ENCODE results near the gene IFNA1.
A peak's percentile ranks its signal among the peaks of the same experiment; 100 is the strongest.
"Not testable (repeated sequence)": the region's sequence is repeated elsewhere in the genome, so short reads cannot be mapped to it uniquely, and the experiment has no call there.

IFNA1 gene

GRCh38 chr9:21440139-21440538 lies at the start of gene IFNA1:
IFNA1 (plus strand) TSS chr9:21440439; CDS start chr9:21440508, 69 bp downstream.
- no peak for DNase-seq

- DNase-seq = no peak
These were observed 48.0 kb upstream of the IFNA1 start for GRCh38 chr9:21392270-21392669.

GRCh38 chr9:21395778-21396717 lies 44.2 kb upstream of the IFNA1 start:
- DNase-seq = peak; percentile 10

- no peak for DNase-seq
These were observed 41.2 kb upstream of the IFNA1 start for GRCh38 chr9:21398955-21399489.

- DNase-seq = no peak
These were observed 40.3 kb upstream of the IFNA1 start for GRCh38 chr9:21399956-21400355.

GRCh38 chr9:21402386-21403251 lies 37.6 kb upstream of the IFNA1 start:
- DNase-seq = no peak

- no peak for DNase-seq
These were observed 36.1 kb upstream of the IFNA1 start for GRCh38 chr9:21404146-21404545.

GRCh38 chr9:21408817-21409216 lies 31.4 kb upstream of the IFNA1 start, which contains the start of gene IFNA8:
IFNA8 (plus strand) TSS chr9:21409117; CDS start chr9:21409177, 60 bp downstream.
- DNase-seq = no peak

- no peak for DNase-seq
These were observed 28.1 kb upstream of the IFNA1 start for GRCh38 chr9:21412107-21412506.

- no peak for DNase-seq
These were observed 27.1 kb upstream of the IFNA1 start for GRCh38 chr9:21413151-21413550.

- no peak for DNase-seq
These were observed 26.6 kb upstream of the IFNA1 start for GRCh38 chr9:21413624-21414023.

GRCh38 chr9:21414220-21414940 lies 25.9 kb upstream of the IFNA1 start:
- no peak for DNase-seq

GRCh38 chr9:21415493-21416267 lies 24.6 kb upstream of the IFNA1 start:
- no peak for DNase-seq

GRCh38 chr9:21428235-21428634 lies 12.0 kb upstream of the IFNA1 start:
- no peak for DNase-seq

GRCh38 chr9:21429191-21429590 lies 11.0 kb upstream of the IFNA1 start:
- DNase-seq = no peak

GRCh38 chr9:21432672-21433425 lies 7.4 kb upstream of the IFNA1 start:
- DNase-seq = no peak

- DNase-seq = peak; percentile 2
These were observed 5.8 kb upstream of the IFNA1 start for GRCh38 chr9:21434202-21435014.

GRCh38 chr9:21435015-21435383 lies 5.2 kb upstream of the IFNA1 start:
- DNase-seq = not testable (repeated sequence)

- no peak for DNase-seq
These were observed 3.8 kb downstream of the IFNA1 start for GRCh38 chr9:21443849-21444625.
